Activated CD4-positive, alpha-beta T cell treated with anti-CD3 and anti-CD28 coated beads for 24 hours (primary cell): ENCODE measurements around the gene BPHL.
"Not testable (repeated sequence)": the region's sequence is repeated elsewhere in the genome, so short reads cannot be mapped to it uniquely, and the experiment has no call there.

ENCODE experiments used
- DNase-seq, 2 donors: peaks; one replicate each; pipeline ENCODE4 v3.0.0-alpha.2; 2020; ENCODE audit warnings: low read depth in 2 of 2

Gene BPHL

DNA sequence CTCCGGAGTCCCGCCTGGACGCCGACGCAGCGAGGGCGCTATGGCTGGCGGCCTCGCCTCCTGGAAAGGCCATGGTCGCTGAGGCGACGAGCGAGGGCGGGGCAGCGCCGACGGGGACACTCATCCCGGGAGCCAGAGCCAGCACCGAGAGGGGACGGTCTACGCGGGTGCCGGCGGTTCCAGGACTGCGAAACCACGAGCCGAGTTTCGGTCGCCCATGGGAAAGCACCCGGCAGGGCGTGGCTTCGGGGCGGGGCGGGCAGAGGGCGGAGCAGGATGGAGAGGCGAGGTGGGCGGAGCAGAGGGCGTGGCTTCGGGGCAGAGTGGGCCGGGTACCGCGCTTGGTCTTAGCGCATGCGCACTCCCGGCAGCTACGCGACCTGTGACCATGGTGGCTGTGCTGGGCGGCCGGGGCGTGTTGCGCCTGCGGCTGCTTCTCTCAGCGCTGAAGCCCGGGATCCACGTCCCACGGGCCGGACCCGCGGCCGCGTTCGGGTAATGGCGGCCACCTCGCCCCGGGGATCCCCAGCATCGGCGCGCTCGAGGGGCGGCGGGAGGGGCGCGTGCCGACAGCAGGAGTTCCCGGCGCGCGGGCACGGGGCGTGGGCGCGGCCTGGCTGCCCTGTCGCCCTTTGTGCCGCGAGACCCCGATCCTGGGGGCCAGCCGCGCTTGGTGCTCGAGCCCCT lies at the start of gene BPHL:
BPHL (plus strand) TSS at position 359 of the 687 bp plus-strand sequence; CDS start at position 389, 30 bp downstream.
- peak; percentile 100 for DNase-seq

DNA sequence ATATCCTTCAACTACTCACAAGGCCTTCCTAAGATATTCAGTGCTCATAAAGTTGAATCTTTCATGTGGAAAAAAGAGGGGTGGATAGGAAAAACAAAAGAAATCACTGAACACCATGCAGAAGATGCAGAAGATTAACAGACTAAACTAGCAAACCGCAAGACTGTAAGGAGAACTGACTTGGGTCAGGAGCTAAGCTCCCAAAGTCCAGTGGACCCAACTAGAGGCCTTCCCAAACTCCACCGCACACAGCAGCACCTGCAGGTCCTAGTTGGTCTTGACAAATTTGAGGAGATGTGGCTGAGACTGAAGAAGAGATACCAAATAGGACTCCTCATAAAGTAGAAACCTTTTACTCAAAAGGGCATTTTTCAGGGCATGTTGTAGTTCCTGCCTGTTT lies 46.9 kb upstream of the BPHL start:
- DNase-seq: no peak

GRCh38 chr6:3072798-3073197 lies 45.7 kb upstream of the BPHL start:
- DNase-seq: no peak

DNA sequence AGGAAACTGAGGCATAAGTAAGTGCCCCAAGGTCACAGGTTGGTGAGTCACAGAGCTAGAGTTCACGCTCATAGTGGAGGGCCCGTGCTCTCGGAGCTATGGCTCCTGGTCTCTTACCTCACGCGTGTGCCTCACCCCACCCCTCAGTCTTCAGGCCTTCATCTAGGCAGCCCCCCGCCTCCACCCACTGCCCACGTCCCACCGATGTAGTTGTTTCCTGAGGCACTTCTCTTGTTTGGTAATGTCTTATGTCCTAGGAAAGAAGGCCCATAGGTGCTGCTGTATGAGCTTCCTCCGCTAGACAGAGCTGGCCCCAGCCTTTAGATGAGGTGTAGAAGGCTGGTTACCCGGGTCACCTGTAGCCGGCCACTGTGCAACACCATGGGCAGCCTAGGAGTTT lies 45.1 kb upstream of the BPHL start:
- no peak for DNase-seq

- no peak for DNase-seq
Observed at GRCh38 chr6:3075772-3076113, 42.8 kb upstream of the BPHL start.

GRCh38 chr6:3076320-3076719 lies 42.2 kb upstream of the BPHL start:
- DNase-seq: no peak

DNA sequence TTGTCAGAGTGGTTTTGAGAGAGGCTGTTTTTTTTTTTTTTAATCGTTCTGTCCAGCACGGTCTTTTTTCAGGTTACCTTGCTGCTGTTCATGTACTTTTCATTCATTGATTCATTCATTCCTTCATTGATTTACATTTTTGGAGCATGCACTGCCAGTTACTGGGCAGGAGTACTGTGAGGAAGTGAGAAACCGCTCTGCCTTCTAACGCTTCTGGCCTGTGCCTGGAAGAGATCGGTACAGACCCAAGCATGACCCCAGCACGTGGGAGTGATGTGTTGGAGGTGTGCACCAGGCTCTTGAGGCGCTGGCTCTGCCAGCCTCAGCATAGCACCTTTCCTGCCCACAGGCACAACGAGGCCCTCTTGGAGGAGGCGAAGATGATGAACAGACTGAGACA lies 41.1 kb upstream of the BPHL start:
- DNase-seq: no peak

- DNase-seq: not testable (repeated sequence)
Observed at GRCh38 chr6:3078952-3079351, 39.6 kb upstream of the BPHL start.

- no peak for DNase-seq
Observed at GRCh38 chr6:3079682-3080081, 38.8 kb upstream of the BPHL start.

DNA sequence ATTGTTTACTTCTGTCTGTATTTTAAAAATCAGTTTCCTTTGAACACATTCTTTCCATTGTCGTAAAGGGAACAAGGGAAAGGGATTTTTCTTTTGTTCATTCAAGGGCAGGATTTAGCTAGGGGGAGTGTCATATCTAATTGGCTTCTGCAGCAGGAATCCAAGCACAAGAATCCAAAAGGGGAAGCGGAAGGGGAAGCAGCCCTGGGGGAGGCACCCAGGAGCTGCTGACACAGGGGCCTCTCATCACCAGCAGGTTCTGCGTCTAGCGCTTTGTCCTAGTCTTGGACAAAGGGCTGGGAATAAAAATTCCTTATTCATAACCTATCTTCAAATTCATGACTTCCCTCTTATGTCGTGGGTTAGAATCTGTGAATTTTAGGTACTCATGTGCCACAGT lies 36.6 kb upstream of the BPHL start:
- DNase-seq: no peak

DNA sequence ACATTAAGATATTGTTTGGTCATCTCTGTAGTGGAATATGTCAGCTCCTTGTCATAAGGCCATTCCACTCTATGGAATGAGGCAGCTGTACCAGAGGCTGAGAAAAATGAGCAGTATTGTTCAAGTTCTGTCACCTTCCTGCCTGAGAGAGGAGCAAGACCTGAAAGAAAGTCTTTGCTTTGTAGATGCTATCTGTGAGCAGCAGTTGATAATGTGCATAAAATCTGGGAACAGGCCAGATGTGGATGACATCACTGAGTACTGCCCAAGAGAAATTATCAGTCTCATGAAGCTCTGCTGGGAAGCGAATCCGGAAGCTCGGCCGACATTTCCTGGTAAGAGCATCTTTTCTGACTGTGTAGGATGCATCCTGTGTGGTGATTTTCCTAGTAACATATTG lies 33.4 kb upstream of the BPHL start:
- DNase-seq: no peak

GRCh38 chr6:3086282-3086946 lies 32.1 kb upstream of the BPHL start:
- DNase-seq: no peak

DNA sequence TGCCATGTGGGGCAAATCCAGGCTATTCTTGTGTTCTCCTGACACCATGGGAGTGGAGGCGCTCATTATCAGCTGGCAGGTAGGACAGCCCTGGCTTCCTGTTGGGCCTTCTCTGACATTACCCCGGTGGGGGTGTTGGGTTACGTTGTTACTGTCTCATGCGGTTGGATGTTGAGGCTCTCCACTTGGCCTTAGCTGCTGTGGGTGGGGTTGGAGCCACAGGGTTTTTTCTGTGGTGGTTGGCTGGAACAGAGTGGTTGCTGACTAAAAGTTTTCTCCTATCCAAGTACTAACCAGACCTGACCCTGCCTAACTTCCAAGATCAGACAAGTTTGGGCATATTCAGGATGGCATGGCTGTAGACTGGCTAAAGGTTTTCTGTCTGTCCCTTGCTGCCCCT lies 30.1 kb upstream of the BPHL start:
- DNase-seq: no peak

GRCh38 chr6:3088968-3089367 lies 29.5 kb upstream of the BPHL start:
- DNase-seq: no peak

- DNase-seq: no peak
Observed at GRCh38 chr6:3090013-3090412, 28.5 kb upstream of the BPHL start.

DNA sequence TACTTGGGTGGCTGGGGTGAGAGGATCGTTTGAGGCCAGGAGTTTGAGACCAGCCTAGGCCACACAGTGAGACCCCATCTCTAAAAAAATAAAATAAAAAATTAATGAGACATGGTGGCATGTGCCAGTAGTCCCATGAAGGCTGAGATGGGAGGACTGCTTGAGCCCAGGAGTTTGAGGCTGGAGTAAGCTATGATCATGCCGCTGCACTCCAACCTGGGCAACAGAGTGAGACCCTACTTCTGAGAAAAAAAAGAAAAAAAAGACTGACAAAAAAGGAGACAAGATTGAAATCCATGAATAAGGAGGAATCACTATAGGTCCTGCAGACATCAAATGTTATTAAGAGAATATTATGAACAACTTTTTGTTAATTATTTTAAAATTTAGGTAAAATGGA lies 23.7 kb upstream of the BPHL start:
- DNase-seq: no peak

DNA sequence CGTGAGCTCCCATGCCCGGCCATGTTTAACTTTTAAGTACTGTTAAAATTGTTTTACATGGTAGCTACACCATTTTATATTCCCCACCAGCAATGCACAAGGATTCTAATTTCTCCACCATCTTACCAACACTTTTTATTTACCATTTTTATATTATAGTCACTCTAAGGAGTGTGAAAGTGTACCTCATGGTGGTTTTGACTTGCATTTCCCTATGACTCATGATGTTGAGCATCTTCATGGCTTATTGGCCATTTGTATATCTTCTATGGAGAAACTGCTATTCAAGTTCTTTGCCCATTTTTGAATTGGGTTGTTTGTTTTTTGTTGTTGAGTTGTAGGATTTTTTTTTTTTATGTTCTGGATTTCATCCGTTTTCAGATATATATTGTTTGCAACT lies 15.6 kb upstream of the BPHL start:
- DNase-seq: no peak

DNA sequence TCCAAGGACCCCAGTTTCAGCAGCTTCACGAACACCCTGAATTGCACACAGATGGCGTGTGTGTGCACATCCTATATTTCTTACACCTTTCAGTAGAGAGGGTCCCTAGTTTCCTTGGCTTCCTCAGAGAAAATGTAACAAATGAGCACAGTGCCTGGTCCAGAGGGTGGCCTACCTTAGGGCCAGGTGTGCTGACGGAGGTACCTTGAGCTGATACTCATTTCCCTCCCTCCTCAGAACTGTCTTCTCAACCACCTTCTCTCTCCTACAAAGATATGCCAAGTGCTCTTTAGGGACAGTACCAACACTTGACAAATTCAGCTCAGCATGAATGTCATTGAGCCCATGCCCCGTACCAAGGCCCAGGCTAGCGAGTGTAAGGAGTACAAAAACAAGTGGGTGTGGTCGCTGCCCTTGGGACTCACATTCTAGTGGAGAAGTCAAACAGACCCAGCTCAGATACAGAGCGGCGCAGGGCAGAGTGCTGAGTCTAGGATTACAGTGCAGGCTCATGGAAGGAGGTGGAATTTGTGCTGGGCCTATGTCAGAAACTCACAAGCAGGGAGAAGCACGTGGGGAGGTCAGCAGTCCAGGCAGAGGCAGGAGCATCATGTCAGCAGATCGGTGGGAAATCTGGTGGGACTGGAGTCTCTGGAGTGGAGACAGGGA lies 9.6 kb upstream of the BPHL start:
- no peak for DNase-seq

DNA sequence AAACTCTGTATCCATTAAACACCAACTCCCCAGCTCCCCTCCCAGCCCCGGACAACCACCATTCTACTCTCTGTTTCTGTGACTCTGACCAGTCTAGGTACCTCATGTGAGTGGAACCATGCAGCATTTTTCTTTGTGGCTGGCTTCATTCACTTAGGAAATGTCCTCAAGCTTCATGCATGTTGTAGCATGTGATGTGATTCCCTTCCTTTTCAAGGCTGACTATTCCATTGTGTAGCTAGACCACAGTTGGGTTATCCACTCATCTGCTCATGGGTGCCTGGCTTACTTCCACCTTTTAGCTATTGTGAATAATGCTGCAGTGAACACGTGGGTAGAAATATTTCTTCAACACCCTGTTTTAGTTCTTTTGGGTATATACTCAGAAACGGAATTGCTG lies 8.8 kb upstream of the BPHL start:
- DNase-seq: no peak

GRCh38 chr6:3114377-3114776 lies 4.1 kb upstream of the BPHL start:
- DNase-seq: no peak

DNA sequence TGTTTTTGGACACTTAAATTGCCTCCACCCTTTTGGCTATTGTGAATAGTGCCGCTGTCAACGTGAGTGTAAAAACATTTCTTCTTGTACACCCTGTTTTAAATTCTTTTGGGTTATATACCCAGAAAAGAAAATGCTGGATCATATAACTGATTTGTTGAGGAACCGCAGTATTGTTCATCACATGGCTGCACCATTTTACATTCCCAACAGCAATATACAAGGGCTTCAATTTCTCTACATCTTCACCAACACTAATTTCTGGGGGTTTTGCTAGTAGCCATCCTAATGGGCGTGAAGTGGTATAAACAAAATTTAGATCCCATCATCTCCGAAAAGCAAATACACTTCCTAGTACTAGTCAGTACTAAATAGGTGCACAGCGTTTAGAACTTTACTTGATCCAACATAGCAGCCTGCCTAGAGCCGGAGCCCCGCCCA lies 579 bp upstream of the BPHL start:
- no peak for DNase-seq

DNA sequence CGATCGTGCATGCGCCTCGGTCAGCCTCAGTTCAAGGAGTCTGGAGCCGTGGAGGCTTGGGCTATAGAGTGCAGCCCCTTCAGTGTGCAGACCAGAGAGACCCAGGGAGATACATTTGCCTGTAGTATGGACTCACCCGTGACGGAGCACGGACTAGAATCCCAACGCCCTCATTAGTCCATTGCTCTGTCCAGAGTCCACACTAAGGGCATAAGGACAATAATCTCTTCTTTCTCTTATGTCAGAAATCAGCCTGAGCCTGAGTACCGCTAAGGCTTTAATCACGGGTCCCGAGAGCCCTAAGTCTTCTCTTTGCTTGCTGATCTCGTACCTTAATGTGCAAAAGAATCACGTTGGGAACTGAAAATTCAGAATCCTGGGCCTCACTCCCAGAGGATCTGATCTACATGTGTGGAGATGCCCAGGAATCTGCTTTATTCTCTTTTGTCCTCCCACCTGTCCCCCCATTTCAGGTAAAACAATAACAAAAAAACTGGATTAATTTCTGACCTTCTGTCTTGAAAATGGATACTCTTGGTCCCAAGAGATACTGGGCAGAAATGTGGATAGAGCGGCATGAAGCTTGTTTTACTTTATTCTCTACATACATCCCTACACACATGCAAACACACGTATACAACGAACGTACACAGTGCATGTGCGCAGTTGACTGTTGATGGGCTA lies 671 bp downstream of the BPHL start:
- DNase-seq: no peak

- no peak for DNase-seq
Observed at GRCh38 chr6:3120765-3121089, 2.2 kb downstream of the BPHL start.
